ENCODE data around the gene SHISA3.

- TF ChIP-seq CTCF (IDR thresholded peaks at IDR 0.05; ENCODE audit: insufficient read depth, low read length, poor library complexity, severe bottlenecking) (no peak), EZH2phosphoT487 (conservative IDR thresholded peaks at IDR 0.05; ENCODE audit: low read length) (no peak)
These were observed 45.3 kb downstream of the SHISA3 start for GRCh38 chr4:42442601-42443000.

Measured in SU-DHL-6 (cell line).